Measurements from ENCODE around the gene CDKN2C.
"Not testable (repeated sequence)": the region's sequence is repeated elsewhere in the genome, so short reads cannot be mapped to it uniquely, and the experiment has no call there.

Gene CDKN2C

GRCh38 chr1:50981741-50982140 is 11.7 kb downstream of the CDKN2C start:
- no peak for DNase-seq

GRCh38 chr1:50982611-50983010 is 12.6 kb downstream of the CDKN2C start:
- no peak for DNase-seq

- DNase-seq: no peak
These were observed 13.3 kb downstream of the CDKN2C start for GRCh38 chr1:50983219-50983802.

GRCh38 chr1:50985094-50985493 is 15.0 kb downstream of the CDKN2C start:
- no peak for DNase-seq

- DNase-seq: no peak
These were observed 16.6 kb downstream of the CDKN2C start for GRCh38 chr1:50986653-50987052.

GRCh38 chr1:50989694-50990093 is 19.6 kb downstream of the CDKN2C start:
- no peak for DNase-seq

GRCh38 chr1:50992532-50993318 is 22.7 kb downstream of the CDKN2C start:
- DNase-seq: no peak

GRCh38 chr1:50993645-50994044 is 23.6 kb downstream of the CDKN2C start:
- no peak for DNase-seq

GRCh38 chr1:50994997-50995396 is 25.0 kb downstream of the CDKN2C start:
- DNase-seq: no peak

GRCh38 chr1:50995651-50996050 is 25.6 kb downstream of the CDKN2C start:
- no peak for DNase-seq

- DNase-seq: no peak
These were observed 26.0 kb downstream of the CDKN2C start for GRCh38 chr1:50996083-50996482.

GRCh38 chr1:50999375-50999774 is 29.3 kb downstream of the CDKN2C start:
- not testable (repeated sequence) for DNase-seq

GRCh38 chr1:51000160-51000559 is 30.1 kb downstream of the CDKN2C start:
- no peak for DNase-seq

GRCh38 chr1:51000651-51001050 is 30.6 kb downstream of the CDKN2C start:
- no peak for DNase-seq

- DNase-seq: no peak
These were observed 32.5 kb downstream of the CDKN2C start for GRCh38 chr1:51002516-51002915.

- not testable (repeated sequence) for DNase-seq
These were observed 35.5 kb downstream of the CDKN2C start for GRCh38 chr1:51005549-51005948.

GRCh38 chr1:51009381-51009780 is 39.3 kb downstream of the CDKN2C start:
- no peak for DNase-seq

GRCh38 chr1:51014878-51015277 is 44.8 kb downstream of the CDKN2C start:
- DNase-seq: no peak

- no peak for DNase-seq
These were observed 49.8 kb downstream of the CDKN2C start for GRCh38 chr1:51019811-51020210.

Data from T-helper 9 cell (primary cell).